Dendritic cell treated with granulocyte-macrophage colony-stimulating factor and Interleukin-4, amounts not matched to agents 40 ng/mL and 50 ng/mL, for 4 days (primary cell): Measurements from ENCODE around the gene NSUN3.

ENCODE experiments used
- H3K27ac Mint-ChIP-seq: one replicate; pipeline ENCODE4 v1.8.0; 2022; ENCODE audit warnings: mild to moderate bottlenecking, mixed read lengths
- H3K27me3 Mint-ChIP-seq: one replicate; pipeline ENCODE4 v1.8.0; 2022; ENCODE audit warnings: mild to moderate bottlenecking, mixed read lengths
- H3K36me3 Mint-ChIP-seq: one replicate; pipeline ENCODE4 v1.8.0; 2022; ENCODE audit warnings: low read depth, mixed read lengths
- H3K4me1 Mint-ChIP-seq: one replicate; pipeline ENCODE4 v1.8.0; 2022; ENCODE audit warnings: low read depth, mixed read lengths
- H3K4me3 Mint-ChIP-seq: one replicate; pipeline ENCODE4 v1.8.0; 2022; ENCODE audit warnings: mild to moderate bottlenecking, moderate library complexity, mixed read lengths
- H3K9me3 Mint-ChIP-seq: one replicate; pipeline ENCODE4 v1.8.0; 2022; ENCODE audit warnings: mixed read lengths
- intact Hi-C: fragments of 100-400 bp; cut with micrococcal nuclease; formaldehyde crosslinking; loops from one replicate; pipeline ENCODE4 v1.15.0; 2022

Gene NSUN3

GRCh38 chr3:94121161-94121560 lies 58.3 kb downstream of the NSUN3 start:
- H3K27ac Mint-ChIP-seq: no peak overlapping the region
- no peaks in the 10 kb centered on the region for H3K27me3 Mint-ChIP-seq
- H3K9me3 Mint-ChIP-seq: no peaks in the 10 kb centered on the region
- H3K4me3 Mint-ChIP-seq: no peak overlapping the region
- intact Hi-C loops: no loop called here
- H3K36me3 Mint-ChIP-seq: peaks cover 41% of the 10 kb centered on the region
- H3K4me1 Mint-ChIP-seq: peaks cover 17% of the 10 kb centered on the region

GRCh38 chr3:94127115-94127514 lies 64.3 kb downstream of the NSUN3 start:
- Mint-ChIP-seq H3K27ac (no peak overlapping the region), H3K9me3 (no peaks in the 10 kb centered on the region), H3K4me1 (peaks cover 11% of the 10 kb centered on the region), H3K4me3 (no peak overlapping the region), H3K27me3 (no peaks in the 10 kb centered on the region), H3K36me3 (peaks cover 66% of the 10 kb centered on the region)
- intact Hi-C loops: no loop called here

GRCh38 chr3:94130690-94131089 lies 67.8 kb downstream of the NSUN3 start:
- Mint-ChIP-seq H3K4me1 (peaks cover 5% of the 10 kb centered on the region), H3K27me3 (no peaks in the 10 kb centered on the region), H3K9me3 (no peaks in the 10 kb centered on the region), H3K27ac (no peak overlapping the region), H3K4me3 (no peak overlapping the region), H3K36me3 (peaks cover 33% of the 10 kb centered on the region)
- intact Hi-C loops: no loop called here

- no peak overlapping the region for H3K27ac Mint-ChIP-seq
- peaks cover 5% of the 10 kb centered on the region for H3K4me1 Mint-ChIP-seq
- intact Hi-C loops: no loop called here
- no peak overlapping the region for H3K4me3 Mint-ChIP-seq
- peaks cover 15% of the 10 kb centered on the region for H3K36me3 Mint-ChIP-seq
- no peaks in the 10 kb centered on the region for H3K27me3 Mint-ChIP-seq
- no peaks in the 10 kb centered on the region for H3K9me3 Mint-ChIP-seq
Measured at GRCh38 chr3:94132777-94133176, 69.9 kb downstream of the NSUN3 start.

- Mint-ChIP-seq H3K27me3 (no peaks in the 10 kb centered on the region), H3K36me3 (no peaks in the 10 kb centered on the region), H3K4me3 (no peak overlapping the region), H3K4me1 (no peaks in the 10 kb centered on the region), H3K27ac (no peak overlapping the region), H3K9me3 (no peaks in the 10 kb centered on the region)
- intact Hi-C loops: no loop called here
Measured at GRCh38 chr3:94136133-94136532, 73.3 kb downstream of the NSUN3 start.

- intact Hi-C loops: no loop called here
- Mint-ChIP-seq H3K36me3 (no peaks in the 10 kb centered on the region), H3K4me3 (no peak overlapping the region), H3K27me3 (no peaks in the 10 kb centered on the region), H3K9me3 (no peaks in the 10 kb centered on the region), H3K4me1 (no peaks in the 10 kb centered on the region), H3K27ac (no peak overlapping the region)
Measured at GRCh38 chr3:94137377-94137776, 74.5 kb downstream of the NSUN3 start.

- Mint-ChIP-seq H3K27me3 (no peaks in the 10 kb centered on the region), H3K9me3 (peaks cover 5% of the 10 kb centered on the region), H3K4me1 (no peaks in the 10 kb centered on the region), H3K36me3 (no peaks in the 10 kb centered on the region), H3K27ac (no peak overlapping the region), H3K4me3 (no peak overlapping the region)
- intact Hi-C loops: no loop called here
Measured at GRCh38 chr3:94146455-94146854, 83.6 kb downstream of the NSUN3 start.

- H3K4me1 Mint-ChIP-seq: no peaks in the 10 kb centered on the region
- intact Hi-C loops: no loop called here
- no peaks in the 10 kb centered on the region for H3K27me3 Mint-ChIP-seq
Measured at GRCh38 chr3:94147012-94147411, 84.2 kb downstream of the NSUN3 start.

GRCh38 chr3:94150113-94150512 lies 87.3 kb downstream of the NSUN3 start:
- Mint-ChIP-seq H3K4me1 (no peaks in the 10 kb centered on the region), H3K36me3 (no peaks in the 10 kb centered on the region), H3K27ac (no peak overlapping the region), H3K9me3 (peaks cover 5% of the 10 kb centered on the region), H3K27me3 (no peaks in the 10 kb centered on the region), H3K4me3 (no peak overlapping the region)
- intact Hi-C loops: no loop called here

More at GRCh38 chr3:94147012-94147411, 84.2 kb downstream of the NSUN3 start:
- H3K36me3 Mint-ChIP-seq: no peaks in the 10 kb centered on the region
- peaks cover 5% of the 10 kb centered on the region for H3K9me3 Mint-ChIP-seq
- no peak overlapping the region for H3K27ac Mint-ChIP-seq
- no peak overlapping the region for H3K4me3 Mint-ChIP-seq

- Mint-ChIP-seq H3K9me3 (no peaks in the 10 kb centered on the region), H3K27me3 (no peaks in the 10 kb centered on the region)
- intact Hi-C loops: no loop called here
Measured at GRCh38 chr3:94156626-94157025, 93.8 kb downstream of the NSUN3 start.

GRCh38 chr3:94158512-94158911 lies 95.7 kb downstream of the NSUN3 start:
- Mint-ChIP-seq H3K9me3 (no peaks in the 10 kb centered on the region), H3K27ac (no peak overlapping the region), H3K27me3 (no peaks in the 10 kb centered on the region), H3K4me1 (no peaks in the 10 kb centered on the region), H3K36me3 (no peaks in the 10 kb centered on the region), H3K4me3 (no peak overlapping the region)
- intact Hi-C loops: no loop called here

More at GRCh38 chr3:94156626-94157025, 93.8 kb downstream of the NSUN3 start:
- H3K4me3 Mint-ChIP-seq: no peak overlapping the region
- no peaks in the 10 kb centered on the region for H3K36me3 Mint-ChIP-seq
- H3K27ac Mint-ChIP-seq: no peak overlapping the region
- H3K4me1 Mint-ChIP-seq: no peaks in the 10 kb centered on the region

- H3K36me3 Mint-ChIP-seq: no peaks in the 10 kb centered on the region
- H3K9me3 Mint-ChIP-seq: no peaks in the 10 kb centered on the region
- H3K27me3 Mint-ChIP-seq: no peaks in the 10 kb centered on the region
- no peak overlapping the region for H3K27ac Mint-ChIP-seq
- no peaks in the 10 kb centered on the region for H3K4me1 Mint-ChIP-seq
- no peak overlapping the region for H3K4me3 Mint-ChIP-seq
- intact Hi-C loops: no loop called here
Measured at GRCh38 chr3:94159062-94159828, 96.4 kb downstream of the NSUN3 start.

GRCh38 chr3:94162700-94163099 lies 99.8 kb downstream of the NSUN3 start:
- Mint-ChIP-seq H3K27ac (no peak overlapping the region), H3K4me3 (no peak overlapping the region), H3K4me1 (no peaks in the 10 kb centered on the region), H3K36me3 (no peaks in the 10 kb centered on the region), H3K9me3 (no peaks in the 10 kb centered on the region), H3K27me3 (no peaks in the 10 kb centered on the region)
- intact Hi-C loops: no loop called here

GRCh38 chr3:94167346-94167745 lies 104.5 kb downstream of the NSUN3 start:
- H3K27ac Mint-ChIP-seq: no peak overlapping the region
- intact Hi-C loops: no loop called here
- no peaks in the 10 kb centered on the region for H3K27me3 Mint-ChIP-seq
- no peak overlapping the region for H3K4me3 Mint-ChIP-seq
- H3K9me3 Mint-ChIP-seq: no peaks in the 10 kb centered on the region
- H3K36me3 Mint-ChIP-seq: no peaks in the 10 kb centered on the region
- no peaks in the 10 kb centered on the region for H3K4me1 Mint-ChIP-seq

- Mint-ChIP-seq H3K4me1 (no peaks in the 10 kb centered on the region), H3K4me3 (no peak overlapping the region), H3K27ac (no peak overlapping the region), H3K36me3 (no peaks in the 10 kb centered on the region), H3K27me3 (no peaks in the 10 kb centered on the region), H3K9me3 (no peaks in the 10 kb centered on the region)
- intact Hi-C loops: no loop called here
Measured at GRCh38 chr3:94167796-94168195, 104.9 kb downstream of the NSUN3 start.
